Measurements from ENCODE around the gene FAIM.
"Not testable (repeated sequence)": the region's sequence is repeated elsewhere in the genome, so short reads cannot be mapped to it uniquely, and the experiment has no call there.

FAIM gene

DNA sequence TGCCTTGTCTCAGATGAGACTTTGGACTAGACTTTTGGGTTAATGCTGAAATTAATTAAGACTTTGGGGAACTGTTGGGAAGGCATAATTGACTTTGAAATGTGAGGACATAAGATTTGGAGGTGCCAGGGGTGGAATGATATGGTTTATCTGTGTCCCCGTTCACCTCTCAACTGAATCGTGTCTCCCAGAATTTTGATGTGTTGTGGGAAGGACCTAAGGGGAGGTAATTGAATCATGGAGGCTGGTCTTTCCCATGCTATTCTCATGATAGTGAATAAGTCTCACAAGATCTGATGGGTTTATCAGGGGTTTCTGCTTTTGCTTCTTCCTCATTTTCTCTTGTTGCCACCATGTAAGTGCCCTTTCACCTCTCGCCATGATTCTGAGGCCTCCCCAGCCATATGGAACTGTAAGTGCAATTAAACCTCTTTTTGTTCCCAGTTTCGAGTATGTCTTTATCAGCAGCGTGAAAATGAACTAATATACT lies 4.4 kb upstream of the FAIM start:
- not testable (repeated sequence) for DNase-seq

DNA sequence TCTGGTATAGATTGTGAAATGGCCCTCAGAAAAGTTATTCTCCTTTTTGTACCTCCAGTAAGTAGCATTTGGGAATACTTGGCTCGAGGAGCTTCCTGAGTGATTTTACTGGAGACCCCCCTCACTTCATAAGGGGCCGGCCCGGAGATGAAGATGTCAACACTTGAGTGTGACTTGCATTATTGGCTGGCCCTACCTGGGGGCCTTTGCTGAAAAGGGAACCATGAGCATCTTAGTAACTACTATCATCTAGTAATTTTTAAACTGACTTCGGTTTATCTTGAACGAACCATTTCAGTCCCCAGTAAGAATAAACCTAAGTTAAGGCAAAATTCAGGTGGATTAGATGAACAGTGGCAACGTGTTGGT lies 1.3 kb downstream of the FAIM start:
- DNase-seq = no peak

DNA sequence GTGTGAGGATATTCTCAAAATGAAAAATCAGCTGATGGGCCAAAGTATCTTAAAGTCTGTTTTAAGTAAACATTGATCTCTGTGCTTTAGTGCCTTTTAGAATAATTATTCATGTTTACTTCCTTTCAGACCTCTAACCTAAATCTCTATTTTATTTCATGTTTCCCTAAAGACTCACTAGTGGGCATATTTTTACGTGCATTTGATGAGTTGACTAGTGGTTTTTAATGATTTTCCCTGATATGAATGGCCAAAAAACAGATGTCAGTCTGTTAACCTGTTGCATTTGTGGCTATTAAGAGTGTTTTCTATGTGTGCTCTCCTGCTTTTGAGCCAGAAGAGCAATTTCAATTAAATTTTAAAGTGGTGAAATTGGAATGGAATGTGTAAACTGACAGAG lies 6.9 kb downstream of the FAIM start:
- DNase-seq = no peak

DNA sequence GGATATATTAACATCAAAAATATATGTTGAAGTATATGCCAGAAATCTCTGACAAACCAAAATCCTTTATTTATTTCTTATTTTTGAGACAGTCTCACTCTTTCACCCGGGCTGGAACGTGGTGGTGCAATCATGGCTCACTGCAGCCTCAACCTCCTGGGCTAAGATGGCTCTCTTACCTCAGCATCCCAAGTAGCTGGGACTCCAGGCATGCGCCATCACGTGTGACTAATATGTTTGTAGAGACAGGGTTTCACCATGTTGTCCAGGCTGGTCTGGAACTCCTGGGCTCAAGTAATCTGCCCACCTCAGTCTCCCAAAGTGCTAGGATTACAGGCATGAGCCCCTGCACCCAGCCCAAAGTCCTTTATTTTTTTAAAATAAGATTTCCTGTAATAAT lies 11.9 kb downstream of the FAIM start:
- no peak for DNase-seq

DNA sequence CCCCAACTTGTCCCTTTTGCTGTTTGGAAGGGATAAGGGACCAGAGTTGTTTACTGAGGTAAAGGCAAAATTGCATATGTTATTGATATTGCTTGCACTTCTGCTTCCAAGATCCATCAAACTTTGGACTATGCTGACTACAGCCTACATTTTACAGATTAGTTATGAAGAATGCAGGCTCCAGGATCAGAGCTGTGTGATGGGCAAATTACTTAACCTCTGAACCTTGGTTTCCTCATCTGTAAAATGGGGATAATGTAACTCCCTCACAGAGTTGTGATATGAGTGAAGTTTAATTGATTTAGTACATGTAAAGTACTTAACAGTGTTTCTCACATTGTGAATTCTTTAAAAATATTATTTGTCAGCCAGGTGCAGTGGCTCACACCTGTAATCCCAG lies 15.9 kb downstream of the FAIM start:
- DNase-seq = no peak

DNA sequence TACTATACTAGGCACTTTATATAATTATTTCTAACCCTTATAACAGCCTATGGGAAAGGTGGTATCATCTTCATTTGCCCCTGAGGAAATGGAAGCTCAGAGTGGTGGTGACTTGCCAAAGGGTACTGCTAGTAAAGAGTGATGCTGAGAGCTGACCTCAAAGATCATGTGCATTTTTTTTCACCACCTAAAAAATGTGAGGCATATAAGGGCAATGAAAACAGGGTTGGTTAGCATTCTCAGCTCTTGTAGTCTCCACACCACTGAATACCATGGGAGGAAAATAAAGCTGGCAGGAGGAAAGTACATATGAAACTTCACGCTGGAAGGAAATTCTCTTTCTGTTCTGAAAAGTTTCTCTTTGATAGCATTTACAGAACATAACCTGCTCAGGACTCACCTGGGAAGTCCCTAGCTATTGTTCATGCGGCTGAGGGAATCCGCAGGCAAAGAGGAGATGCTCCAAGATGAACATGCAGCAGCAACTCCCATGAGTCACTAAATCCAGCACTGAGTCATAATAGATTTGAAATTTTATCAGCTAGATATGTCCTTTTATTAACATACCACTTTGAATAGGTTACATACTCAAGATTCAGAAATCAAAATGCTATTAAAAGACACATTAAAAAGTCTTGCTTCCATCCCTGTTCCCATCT lies 17.3 kb downstream of the FAIM start:
- no peak for DNase-seq

DNA sequence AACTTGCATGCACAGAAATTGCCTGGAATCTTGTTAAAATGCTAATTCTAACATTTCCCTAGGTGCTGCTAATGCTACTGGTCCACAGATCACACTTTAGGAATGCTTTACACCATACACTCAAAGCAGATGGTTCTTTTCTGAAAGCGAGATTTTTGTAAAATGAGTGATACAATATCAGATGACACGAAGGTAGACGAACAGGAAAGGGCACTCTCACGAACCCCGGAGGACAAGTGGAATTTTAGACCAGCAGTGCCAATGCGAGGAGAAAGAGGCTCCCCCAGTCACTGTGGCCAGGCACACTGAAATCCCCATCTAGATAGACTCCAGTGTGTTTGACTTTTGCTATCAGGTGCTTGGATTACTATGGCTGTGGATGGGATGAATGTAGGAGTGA lies 21.0 kb downstream of the FAIM start:
- no peak for DNase-seq

DNA sequence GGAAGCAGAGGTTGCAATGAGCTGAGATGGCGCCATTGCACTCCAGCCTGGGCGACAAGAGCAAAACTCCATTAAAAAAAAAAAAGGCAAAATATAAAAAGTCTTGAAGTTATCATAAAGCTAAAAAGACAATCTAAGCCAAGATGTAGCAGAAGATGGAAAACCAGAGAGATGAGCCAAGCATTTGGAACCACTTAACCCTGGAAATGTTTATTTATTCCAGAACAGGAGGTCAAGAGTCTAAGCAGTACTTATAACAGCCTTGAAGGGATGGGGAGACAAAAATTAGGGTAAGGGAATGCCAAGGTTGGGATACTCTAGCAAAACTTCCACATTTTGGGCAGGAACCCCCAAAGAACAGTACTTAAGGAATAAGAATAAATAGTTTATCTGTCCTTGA lies 30.1 kb downstream of the FAIM start:
- no peak for DNase-seq

DNA sequence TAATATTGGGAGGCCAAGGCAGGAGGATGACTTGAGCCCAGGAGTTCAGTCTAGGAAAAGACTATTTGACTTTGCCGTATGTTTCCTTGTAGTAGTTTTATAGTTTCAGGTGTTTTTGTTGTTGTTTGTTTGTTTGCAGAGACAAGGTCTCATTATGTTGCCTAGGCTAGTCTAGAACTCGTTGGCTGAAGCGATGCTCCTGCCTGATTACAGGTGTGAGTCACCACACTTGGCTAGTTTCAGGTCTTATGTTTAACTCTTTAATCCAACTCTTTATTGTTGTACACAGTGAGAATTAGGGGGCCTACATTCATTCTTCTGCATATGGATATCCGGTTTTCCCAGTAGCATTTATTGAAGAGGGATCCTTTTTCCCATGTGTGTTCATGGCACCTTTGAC lies 32.0 kb downstream of the FAIM start:
- DNase-seq = no peak

DNA sequence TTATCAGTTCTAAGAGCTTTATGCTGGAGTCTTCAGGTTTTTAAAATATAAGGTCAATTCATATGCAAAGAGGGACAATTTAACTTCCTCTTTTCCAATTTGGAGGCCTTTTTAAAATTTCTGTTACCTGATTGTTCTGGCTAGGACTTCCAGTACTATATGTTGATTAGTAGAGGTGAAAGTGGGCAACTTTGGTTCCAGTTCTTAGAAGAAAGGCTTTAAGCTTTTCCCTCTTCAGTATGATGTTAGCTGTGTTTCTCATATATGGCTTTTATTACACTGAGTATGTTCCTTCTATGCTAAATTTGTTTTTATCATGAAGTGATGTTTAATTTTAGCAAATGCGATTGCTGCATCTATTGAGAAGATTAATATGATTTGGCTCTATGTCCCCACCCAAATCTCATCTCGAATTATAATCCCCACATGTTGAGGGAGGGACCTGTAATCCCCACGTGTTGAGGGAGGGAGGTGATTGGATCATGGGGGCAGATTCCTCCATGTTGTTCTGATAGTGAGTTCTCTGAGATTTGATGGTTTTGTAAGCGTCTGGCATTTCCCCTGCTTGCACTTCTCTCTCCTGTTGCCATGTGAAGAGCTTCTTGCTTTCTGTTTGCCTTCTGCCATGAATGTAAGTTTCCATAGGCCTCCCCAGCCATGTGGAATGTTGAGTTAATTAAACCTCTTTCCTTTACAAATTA lies 33.8 kb downstream of the FAIM start:
- no peak for DNase-seq

DNA sequence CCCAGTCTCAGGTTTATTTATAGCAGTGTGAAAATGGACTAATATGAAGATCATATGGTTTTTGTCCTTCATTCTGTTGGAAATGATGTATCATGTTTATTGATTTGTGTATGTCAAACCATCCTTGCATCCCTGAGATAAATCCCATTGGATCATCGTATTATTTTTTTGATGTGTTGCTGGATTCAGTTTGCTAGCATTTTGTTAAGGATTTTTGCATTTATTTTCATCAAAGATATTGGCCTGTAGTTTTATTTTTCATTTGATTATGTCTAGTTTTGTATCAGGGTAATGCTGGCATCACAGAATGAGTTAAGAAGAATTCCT lies 34.3 kb downstream of the FAIM start:
- no peak for DNase-seq

DNA sequence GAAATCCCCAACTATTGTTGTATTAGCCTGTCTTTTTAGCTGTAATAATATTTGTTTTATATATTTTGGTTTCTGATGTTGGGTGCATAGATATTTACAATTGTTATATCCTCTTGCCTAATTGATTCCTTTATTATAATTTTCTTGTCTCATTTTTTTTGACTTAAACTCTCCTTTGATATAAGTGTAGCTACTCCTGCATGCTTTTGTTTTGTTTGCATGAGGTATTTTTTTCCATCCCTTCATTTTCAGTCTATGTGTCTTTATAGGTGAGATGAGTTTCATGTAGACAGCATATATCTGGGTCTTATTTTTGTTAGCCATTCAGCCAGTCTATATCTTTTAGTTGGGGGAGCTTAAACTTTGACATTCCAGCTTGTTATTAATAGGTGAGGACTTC lies 37.4 kb downstream of the FAIM start:
- DNase-seq = no peak

DNA sequence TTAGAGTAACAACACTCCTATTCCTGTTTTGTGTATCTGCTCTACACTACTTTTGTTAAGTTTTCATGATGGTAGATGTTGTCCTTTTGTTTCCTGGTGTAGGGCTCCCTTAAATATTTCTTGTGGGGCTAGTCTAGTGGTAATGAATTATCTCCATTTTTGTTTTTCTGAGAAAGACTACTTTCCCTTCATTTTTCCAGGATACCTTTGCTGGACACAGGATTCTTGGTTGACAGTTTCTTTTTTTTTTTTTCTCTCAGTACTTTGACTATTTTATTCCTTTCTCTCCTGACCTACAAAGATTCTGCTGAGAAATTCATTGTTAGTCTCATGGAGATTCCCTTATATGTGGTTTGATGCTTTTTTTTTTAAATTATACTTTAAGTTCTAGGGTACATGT lies 37.9 kb downstream of the FAIM start:
- DNase-seq = no peak

DNA sequence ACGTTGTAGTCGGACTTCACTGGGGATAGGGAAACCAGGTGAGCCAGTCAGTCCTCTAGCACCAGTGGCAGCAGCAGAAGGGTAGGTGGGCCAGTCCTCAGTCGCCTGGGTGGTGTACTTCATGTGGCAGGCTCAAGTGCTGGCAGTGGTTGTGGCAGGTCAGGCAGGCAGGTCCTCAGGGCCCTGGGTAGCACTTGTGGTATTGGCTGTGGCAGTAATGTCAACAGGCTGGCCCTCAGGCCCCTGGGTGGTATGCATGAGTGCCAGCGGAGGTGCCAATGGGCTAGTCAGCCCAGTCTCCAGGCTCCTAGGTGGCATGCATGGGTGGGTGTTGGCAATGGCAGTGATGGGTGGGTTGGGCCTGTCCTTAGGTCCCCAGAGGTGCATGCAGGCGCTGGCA lies 40.6 kb downstream of the FAIM start:
- no peak for DNase-seq

DNA sequence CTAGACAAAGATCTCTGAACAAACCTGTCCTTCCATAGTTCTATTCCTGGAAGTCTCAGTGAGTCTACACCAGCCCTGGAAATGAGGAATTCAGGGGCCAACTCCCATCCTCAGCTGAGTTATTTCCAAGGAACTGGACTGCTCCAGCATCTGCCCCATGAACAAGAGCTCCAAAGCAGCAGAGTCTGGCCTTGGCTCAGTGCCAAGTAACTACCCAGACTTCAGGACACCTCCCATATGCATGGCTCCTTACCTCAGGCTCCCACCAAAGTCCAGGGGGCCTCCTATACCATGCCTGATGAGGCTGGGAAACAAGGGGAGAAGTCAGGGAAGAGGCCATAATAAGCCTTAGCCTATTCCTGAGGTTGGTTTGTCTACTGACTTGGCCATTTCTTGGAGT lies 45.0 kb downstream of the FAIM start:
- no peak for DNase-seq

DNA sequence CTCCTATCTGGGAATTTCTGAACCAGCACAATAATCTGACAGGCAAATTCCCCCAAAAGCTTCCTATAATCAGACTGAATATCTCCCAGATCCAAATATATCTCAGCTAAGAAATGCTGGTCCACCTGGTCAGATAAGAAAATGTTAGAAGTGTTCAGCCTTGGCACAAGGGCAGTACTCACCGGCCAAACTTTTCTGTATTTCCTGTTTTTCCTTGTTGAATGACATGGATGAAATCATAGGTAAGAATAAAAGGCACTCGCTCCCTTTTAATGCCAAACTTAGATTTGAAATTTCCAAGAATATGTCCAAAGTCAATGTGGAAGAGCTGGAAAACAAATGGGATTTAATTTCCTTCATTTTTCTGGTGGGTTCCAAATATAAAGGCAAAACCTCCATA lies 48.9 kb downstream of the FAIM start:
- no peak for DNase-seq

DNA sequence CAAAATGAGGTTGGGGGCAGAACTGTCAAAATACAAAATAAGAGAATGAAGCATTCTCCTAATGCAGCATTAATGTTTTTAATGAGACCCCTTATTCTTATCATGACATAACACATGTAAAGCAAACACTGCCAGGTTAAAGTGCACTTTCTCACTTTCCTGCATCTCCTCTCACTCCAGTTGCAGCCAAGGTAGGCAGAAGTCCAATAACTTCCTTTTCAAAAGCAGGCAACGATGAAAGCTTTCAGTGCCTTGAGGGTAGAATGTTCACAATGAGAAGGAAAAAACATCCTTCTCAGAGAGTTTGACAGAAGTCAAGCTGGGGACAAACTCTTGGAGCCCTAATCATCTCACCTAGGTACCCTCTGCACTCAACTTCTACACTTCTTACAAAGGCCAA lies 59.5 kb downstream of the FAIM start:
- DNase-seq = no peak

DNA sequence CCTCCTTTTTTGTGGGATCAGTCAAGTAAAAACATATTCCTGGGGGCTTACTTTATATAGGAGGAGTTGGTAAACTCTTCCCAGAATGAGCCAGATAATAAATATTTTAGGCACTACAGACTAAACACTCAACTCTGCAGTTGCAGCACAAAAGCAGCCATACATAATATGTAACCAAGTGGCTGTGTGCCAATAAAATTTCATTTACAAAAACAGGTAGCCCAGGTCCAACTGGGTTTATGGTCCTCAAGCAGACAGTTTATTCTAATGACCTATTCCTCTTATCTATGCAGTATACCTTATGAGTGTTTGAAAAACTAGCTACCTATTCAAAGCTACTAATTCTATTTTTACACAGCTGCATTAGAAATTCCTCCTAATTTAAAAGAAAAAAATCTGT lies 61.8 kb downstream of the FAIM start:
- no peak for DNase-seq

DNA sequence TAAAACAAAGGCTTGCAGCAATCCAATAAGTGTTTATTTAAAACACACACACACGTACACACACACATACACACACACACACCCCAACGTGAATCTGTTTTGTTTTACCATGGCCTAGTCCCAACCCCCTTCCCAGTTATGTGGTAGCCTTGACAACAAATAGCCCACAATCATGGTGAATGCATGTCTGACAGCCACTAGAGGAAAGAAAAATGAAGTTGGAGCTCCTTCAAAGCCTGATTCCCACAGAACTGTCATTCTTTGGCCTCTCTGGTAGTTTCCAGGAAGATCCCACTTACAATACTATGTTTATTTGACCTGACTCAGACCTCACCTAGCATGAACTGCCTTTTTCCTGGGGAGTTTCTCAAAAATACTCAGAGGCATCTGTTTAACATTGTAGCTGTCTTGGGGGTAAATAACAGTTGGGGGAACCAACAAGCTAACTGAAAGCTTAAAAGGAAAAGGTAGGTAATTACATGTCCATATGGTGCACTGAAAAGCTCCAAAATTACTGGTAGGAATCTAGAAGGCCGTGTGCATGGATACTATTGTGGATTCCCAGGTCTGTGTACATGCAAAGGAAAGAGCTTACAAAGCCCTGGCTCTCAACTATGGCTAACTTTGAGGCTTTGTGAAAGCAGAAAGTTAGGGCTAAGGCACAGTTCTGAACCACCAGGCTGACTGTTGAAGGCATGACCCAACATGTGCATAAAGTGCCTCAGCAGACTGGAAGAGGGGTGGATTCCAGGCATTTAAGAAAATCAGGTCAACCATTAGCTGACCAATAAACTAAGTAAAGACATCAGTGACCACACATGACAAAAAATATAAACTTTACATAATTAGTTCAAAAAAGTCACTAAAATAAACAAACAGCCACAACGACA lies 65.3 kb downstream of the FAIM start:
- no peak for DNase-seq

DNA sequence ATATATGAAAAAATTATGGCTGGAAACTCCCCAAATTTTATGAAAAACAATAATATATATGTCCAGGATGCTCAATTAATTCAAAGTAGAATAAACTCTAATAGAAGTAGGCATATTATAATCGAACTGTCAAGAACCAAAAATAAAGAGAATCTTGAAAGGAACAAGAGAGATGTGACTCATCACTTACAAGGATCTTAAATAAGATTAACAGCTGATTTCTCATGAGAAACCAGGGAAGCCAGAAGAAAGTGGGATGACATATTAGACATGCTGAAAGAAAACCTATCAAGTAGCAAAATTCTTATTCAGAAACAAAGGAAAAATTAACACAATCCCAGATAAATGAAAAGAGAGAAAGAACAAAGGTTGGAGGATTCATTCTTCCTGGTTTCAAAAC lies 66.8 kb downstream of the FAIM start:
- DNase-seq = no peak

DNA sequence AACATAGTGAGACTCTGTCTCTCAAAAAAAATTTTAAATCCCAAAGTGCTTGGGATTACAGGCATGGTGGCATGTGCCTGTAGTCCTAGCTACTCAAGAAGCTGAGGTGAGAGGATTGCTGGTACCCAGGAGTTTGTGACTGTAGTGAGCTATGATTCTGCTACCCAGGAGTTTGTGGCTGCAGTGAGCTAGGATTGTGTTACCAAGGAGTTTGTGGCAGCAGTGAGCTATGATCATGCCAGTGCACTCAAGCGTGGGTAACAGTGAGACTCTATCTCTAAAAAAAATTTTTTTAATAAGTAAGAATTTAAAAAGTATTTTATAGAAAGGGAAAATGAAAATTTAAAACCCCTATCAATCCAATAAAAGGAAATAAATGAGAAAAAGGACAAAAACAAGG lies 69.5 kb downstream of the FAIM start:
- DNase-seq = no peak

DNA sequence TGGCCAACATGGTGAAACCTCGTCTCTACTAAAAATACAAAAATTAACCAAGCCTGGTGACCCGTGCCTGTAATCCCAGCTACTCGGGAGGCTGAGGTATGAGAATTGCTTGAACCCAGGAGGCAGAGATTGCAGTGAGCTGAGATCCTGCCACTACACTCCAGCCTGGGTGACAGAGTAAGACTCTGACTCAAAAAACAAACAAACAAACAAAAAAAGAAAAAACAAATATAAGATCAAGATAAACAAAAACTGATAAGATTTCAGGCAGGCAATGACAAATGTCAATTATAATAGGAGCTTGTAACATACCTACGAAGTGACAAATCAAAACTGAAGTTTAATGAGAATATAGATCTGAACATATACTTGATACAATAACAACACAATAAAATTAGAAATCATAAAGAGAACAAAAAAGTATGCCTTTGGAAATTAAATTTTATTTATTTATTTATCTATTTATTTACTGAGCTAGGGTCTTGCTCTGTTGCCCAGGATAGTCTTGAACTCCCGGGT lies 70.4 kb downstream of the FAIM start:
- DNase-seq = no peak

DNA sequence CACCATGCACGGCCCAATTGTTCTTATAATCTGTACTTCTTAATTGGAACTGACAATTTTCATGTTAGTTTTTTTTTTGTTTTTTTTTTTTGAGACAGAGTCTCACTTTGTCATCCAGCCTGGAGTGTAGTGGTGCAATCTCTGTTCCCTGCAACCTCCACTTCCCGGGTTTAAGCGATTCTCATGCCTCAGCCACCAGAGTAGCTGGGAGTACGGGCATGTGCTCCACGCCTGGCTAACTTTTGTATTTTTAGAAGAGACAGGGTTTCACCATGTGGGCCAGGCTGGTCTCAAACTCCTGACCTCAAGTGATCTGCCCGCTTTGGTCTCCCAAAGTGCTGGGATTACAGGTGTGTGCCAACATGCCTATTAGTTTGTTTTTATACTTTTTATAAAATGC lies 72.4 kb downstream of the FAIM start:
- not testable (repeated sequence) for DNase-seq
